ENCODE data around the gene PRM2. TPM values are rescaled to one million over a fixed set of nuclear protein-coding genes. Genes with fewer than 3 reads are reported as not detected.
"Not testable (repeated sequence)": the region's sequence is repeated elsewhere in the genome, so short reads cannot be mapped to it uniquely, and the experiment has no call there.

Gene PRM2
- polyA plus RNA-seq, 1 donor: not detected

DNA sequence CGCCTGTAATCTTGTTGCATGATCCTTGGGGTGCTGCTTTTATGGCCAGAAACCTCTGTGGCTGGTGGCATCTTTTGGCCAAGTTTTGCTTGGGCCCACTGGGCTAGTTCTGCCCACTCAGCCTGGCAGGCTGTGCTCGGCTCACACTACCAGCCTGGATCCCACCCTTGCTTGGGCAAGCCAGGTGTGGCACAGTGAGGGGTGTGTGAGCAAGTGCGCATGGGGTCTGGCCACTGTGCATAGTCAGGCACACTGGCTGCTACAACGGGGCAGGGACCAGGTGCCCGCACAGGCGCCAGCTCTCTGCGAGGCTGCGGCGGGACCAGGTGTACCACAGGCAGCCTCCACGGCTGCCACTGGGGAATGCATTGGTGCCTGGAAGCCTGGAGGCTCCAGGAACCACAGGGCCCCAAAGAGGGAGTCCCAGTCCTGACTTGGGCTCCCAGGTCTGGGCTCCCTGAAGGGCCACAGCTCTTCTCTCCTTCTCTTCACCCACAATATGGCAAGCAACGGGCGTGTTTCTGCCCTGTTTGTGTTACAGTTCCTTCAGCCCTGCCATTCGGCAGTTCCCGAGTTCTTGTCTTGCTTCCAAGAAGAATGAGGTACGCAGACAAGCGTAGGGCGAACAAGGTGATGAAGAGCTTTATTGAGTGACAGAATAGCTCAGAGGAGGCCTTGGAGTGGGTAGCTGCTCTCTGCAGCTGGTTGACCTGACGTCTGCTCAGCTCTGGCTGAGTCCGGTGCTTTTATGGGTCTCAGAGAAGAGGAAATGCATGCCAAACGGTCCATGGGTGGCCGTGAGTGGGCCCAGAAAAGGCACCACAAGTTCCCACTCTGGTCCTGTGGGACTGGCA, 31.6 kb upstream of the PRM2 start:
- no peak for DNase-seq (ENCODE audit: low read depth)

DNA sequence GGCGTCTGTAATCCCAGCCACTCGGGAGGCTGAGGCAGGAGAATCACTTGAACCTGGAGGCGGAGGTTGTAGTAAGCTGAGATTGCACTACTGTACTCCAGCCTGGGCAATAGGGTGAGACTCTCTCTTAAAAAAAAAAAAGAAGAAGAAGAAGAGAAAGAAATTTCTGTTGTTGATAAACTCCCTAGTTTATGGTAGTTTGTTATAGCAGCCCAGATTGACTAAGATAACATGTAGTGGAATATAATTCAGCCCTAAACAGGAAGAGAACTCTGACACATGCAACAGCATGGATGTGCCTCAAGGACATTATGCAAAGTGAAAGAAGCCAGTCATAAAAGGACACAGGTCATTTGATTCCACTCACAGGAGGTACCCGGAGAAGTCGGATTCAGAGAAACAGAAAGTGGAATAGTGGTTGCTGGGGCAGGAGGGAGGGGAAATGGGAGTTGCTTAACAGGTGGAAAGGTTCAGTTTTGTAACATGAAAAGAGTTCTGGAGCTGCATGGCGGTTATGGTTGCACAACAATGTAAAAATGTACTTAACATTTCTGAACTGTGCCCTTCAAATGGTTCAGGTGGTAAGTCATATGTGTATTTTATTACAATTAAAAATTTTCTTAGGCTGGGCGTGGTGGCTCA, 30.8 kb upstream of the PRM2 start:
- no peak for DNase-seq (ENCODE audit: low read depth)

- DNase-seq (ENCODE audit: low read depth): no peak
Observed at GRCh38 chr16:11306381-11306780, 30.1 kb upstream of the PRM2 start.

DNA sequence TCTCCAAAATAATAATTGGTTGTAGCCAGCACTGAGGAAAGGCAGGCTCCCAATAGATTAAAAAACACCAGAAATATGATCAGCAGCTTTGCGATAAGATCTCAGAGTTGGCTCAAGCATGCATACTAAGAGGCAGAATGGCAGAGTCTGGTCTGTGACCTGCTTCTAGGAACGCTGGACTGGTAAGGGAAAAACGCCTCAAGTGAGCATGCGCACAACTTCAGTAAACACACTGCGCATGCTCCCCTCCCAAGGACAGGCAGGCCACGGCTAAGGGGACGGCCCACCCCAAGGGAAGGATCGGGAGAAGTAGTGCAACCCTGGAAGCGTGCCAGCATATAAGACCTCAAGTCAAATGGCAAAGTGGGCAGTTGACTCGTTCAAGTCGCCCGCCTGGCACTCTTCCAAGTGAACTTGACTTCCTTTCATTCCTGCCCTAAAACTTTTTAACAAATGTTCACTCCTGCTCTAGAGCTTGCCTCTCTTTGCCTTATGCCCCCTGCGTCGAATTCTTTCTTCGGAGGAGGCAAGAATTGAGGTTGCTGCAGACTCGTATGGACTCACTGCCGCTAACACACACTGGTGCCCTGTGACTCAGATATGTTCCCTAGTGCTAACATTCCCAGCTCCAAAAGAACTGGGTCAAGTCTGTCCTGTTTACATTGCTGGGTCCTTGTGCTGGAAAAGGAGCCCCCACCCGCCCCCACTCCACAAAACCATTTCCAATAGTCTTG, 27.3 kb upstream of the PRM2 start:
- no peak for DNase-seq (ENCODE audit: low read depth)

DNA sequence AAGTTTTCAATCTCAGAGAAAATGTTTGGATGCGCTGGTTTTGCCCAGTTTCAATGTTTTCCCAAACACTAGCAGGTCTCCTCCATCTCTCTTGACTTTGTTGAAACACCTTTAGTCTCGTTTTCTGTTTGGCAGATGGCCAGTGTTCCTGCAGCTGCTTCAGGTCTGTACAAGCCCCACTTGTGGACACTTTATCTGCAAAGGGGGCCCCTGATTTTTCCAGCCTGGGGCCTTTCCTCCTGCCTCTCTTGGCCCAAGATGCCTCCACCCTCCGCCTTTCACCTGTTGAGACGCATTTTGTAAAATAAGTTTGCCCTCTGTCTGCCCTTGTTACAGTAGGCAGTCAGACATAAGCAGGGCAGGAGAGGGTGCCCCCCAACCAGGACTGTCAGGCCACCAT, 26.7 kb upstream of the PRM2 start:
- no peak for DNase-seq (ENCODE audit: low read depth)

- DNase-seq (ENCODE audit: low read depth): no peak
Observed at GRCh38 chr16:11301645-11302501, 25.6 kb upstream of the PRM2 start.

DNA sequence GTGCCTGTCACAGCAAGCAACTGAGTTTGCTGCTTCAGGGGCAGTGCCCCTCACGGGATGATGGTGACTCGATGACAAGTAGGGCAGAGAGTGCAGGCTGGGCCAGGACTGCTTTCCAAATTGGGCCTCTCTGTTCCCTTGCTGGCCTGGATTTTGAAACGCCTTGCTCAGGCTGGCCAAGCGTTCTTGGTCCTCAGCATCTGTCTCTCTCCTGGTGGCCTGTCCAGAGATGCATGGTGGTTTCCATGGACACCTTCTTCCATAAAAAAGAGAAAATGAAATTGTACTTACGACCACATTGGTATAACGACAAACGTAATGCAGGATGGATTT, 24.2 kb upstream of the PRM2 start:
- no peak for DNase-seq (ENCODE audit: low read depth)

- no peak for DNase-seq (ENCODE audit: low read depth)
Observed at GRCh38 chr16:11299865-11300559, 23.7 kb upstream of the PRM2 start.

DNA sequence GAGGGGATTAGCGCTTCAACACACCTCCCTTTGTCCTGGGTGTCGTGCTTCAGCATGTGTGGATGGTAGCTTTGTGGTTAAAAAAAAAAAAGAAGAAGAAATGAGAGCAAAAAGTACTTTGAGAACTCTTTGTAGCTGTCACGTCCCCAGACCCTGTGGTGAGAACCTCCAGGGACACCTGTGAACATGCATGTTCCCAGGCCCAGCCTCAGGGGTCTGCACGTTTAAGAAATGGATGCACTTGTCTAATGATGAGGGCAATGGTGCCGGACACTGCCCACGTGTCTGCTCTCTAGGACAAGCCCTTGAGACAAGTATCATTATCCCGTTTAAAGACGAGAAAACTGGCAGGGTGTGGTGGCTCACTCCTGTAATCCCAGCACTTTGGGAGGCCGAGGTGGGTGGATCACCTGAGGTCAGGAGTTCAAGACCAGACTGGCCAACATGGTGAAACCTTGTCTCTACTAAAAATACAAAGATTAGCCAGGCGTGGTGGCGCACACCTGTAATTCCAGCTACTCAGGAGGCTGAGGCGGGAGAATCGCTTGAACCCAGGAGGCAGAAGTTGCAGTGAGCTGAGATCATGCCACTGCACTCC, 22.8 kb upstream of the PRM2 start:
- DNase-seq (ENCODE audit: low read depth): not testable (repeated sequence)

GRCh38 chr16:11298143-11298900, 22.0 kb upstream of the PRM2 start:
- DNase-seq (ENCODE audit: low read depth): no peak

- no peak for DNase-seq (ENCODE audit: low read depth)
Observed at GRCh38 chr16:11297492-11298142, 21.3 kb upstream of the PRM2 start.

DNA sequence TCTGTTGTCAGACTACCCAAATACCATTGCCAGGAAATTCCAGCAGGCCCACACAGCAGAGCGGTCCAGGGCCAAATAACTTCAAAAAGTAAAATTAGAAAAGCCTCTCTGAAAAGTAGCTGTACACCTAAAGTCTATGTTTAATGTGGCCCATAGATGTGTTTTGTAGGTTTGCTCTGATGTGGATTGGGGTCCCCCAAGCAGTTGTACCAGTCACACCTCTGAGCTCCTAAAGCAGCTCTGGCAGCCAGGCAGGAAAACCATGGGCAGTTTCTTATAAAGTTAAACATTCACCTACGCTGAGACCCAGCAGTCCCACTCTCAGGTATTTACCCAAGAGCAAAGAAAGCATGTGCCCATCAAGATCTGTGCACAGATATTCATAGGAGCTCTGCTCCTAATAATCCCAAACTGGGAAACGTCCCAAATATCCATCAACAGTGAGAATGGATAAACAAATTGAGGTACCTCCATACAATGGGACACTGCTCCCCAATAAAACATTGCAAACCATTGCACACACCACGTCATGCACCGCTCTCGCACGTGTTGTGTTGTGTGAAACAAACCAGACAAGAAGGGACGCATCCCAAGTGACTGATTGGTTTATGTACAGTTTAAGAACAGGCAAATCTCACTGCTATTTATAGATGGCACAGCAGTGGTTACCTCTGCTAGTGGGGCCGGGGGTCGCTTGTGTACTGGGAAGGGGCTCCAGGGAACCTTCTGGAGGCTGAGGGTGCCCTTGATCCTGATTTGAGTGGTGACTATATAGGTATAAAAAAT, 20.6 kb upstream of the PRM2 start:
- no peak for DNase-seq (ENCODE audit: low read depth)

GRCh38 chr16:11296351-11296705, 20.0 kb upstream of the PRM2 start:
- no peak for DNase-seq (ENCODE audit: low read depth)

DNA sequence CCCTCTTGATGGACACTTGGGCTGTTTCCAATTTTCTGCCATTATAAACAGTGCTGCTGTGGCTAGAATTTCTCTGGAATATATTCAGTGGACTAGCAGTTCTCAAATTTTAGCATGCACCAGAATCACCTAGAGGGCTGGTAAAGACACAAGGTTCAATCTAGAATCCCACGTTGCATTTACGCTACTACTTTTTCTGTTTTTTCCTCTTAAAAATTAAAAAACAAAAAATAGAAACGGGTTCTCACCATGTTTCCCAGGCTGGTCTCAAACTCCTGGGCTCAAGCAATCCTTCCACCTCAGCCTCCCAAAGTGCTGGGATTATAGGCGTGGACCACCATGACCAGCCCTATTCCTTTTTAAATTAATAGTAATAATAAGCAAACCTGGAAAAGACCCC, 19.4 kb upstream of the PRM2 start:
- no peak for DNase-seq (ENCODE audit: low read depth)

DNA sequence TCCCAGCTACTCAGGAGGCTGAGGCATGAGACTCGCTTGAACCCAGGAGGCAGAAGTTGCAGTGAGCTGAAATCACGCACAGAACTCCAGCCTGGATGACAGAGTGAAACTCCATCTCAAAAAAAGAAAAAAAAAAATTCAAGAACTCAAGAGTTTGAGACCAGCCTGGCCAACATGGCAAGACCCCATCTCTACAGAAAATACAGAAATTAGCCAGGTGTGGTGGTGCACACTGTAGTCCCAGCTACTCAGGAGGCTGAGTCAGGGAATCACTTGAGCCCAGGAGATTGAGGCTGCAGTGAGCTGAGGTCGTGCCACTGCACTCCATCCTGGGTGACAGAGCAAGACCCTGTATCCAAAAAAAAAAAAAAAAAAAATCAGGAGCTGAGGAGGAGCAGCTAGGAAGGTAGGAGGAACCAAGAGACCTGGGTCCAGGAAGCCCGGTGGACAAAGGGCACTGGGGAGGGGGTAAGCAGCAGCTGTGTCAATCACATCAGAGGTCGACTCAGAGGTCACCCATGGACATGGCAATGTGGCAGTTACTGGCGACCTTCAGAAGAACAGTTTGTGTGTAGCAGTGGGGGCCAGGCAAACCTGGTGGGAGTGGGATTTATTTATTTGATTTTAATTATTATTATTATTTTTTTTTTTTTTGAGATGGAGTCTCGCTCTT, 15.9 kb upstream of the PRM2 start:
- DNase-seq (ENCODE audit: low read depth): no peak

DNA sequence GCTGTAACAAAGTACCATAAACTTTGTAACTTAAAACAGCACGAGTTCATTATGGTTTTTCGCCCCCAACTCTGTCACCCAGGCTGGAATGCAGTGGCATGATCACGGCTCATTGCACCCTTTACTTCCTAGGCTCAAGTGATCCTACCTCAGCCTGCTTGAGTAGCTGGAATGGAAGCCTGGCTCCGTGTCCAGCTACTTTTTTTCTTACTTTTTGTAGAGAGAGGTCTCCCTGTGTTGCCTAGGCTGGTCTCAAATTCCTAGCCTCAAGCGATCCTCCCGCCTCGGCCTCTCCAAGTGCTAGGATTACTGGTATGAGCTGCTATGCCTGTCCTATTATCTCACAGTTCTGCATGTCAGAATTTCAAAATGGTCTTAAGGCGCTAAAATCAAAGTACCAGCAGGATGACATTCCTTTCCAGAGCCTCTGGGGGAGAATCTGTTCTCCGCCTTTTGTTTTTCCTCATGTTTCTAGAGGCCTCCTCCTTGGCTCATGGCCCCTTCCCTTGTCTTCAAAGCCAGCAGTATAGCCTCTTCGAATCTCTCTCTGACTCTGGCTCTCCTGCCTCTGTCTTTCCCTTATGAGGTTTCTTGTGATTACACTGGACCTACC, 14.9 kb upstream of the PRM2 start:
- no peak for DNase-seq (ENCODE audit: low read depth)

DNA sequence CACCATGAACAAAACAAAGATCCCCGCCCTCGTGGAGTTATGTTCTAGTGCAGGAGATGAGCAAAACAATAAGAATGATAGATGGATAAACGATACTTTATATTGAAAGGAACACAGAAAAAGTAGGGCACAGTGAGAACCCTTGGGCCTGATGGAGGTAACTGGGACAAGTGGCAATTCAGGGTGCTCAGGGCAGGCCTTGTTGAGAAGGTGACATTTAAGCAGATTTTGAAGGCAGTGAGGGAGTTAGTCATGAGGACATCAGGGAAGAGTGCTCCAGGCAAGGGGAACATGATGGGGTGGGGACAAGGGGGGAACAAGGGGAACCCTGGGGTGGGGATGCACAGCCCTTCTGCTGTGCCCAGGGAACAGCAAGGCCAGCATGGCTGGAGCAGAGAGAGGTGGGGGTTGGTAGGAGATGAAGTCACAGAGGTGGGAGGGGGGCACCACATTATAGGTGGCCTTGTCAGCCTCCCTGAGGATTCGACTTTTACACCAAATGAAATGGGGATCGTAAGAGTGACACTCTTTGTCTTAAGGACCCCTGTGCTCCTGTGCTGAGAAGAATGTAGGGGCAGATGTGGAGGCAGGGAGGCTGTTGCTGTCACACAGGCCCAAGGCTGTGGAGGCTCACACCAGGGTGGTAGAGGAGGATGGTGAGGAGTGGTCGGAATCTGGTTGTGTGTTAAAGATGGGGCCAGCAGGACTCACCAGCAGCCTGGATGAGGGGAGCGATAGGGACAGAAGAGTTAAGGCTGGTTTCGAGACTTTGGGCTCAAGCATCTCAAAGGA, 14.0 kb upstream of the PRM2 start:
- no peak for DNase-seq (ENCODE audit: low read depth)
